Breast epithelium (tissue), 3 donors: ENCODE measurements around the gene SPINK9.

ENCODE experiments used
- POLR2A ChIP-seq: fragments of 450-650 bp; IDR thresholded peaks from one replicate; pipeline ENCODE4 v1.6.1; 2016; ENCODE audit warnings: antibody characterized with exemption, mild to moderate bottlenecking, moderate library complexity
- POLR2AphosphoS5 ChIP-seq, 3 donors: sonication (generic); formaldehyde crosslinking; IDR thresholded peaks; one replicate each; pipeline ENCODE4 v1.6.1; 2017; ENCODE audit warnings: antibody characterized with exemption in 3 of 3
- TF ChIP-seq, protein P1 (sequence below), 3 donors: fragments of 450-650 bp; IDR thresholded peaks; one replicate each; pipeline ENCODE4 v1.5.1; 2016 to 2017; ENCODE audit warnings: antibody characterized with exemption in 3 of 3, mild to moderate bottlenecking in 3 of 3, moderate library complexity in 3 of 3

DNA sequence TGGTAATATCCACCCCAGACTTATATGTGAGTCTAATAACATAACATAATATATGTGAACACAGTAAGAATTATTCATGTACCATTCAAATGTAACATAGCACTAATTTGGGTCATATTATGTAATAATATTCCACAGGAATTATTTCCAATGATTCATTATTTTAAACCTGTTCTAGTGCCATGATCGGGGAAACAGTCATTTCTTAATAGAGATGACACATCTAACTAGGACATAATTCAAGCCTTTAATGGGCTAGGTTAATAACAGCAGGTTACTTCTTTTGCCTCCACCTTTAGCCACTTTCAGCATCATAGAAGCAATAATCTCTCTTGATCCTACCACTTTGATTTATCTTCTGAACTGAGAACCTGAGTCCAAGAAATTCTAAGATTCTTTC is 12.3 kb downstream of the SPINK9 start:
- TF ChIP-seq POLR2A = no peak
- TF ChIP-seq, protein P1, sequence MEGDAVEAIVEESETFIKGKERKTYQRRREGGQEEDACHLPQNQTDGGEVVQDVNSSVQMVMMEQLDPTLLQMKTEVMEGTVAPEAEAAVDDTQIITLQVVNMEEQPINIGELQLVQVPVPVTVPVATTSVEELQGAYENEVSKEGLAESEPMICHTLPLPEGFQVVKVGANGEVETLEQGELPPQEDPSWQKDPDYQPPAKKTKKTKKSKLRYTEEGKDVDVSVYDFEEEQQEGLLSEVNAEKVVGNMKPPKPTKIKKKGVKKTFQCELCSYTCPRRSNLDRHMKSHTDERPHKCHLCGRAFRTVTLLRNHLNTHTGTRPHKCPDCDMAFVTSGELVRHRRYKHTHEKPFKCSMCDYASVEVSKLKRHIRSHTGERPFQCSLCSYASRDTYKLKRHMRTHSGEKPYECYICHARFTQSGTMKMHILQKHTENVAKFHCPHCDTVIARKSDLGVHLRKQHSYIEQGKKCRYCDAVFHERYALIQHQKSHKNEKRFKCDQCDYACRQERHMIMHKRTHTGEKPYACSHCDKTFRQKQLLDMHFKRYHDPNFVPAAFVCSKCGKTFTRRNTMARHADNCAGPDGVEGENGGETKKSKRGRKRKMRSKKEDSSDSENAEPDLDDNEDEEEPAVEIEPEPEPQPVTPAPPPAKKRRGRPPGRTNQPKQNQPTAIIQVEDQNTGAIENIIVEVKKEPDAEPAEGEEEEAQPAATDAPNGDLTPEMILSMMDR (IDR thresholded peaks at IDR 0.05) = no peak
- TF ChIP-seq POLR2AphosphoS5 (IDR thresholded peaks at IDR 0.05) = no peak
